ENCODE data around the gene TRIM16. TPM values are rescaled to one million over a fixed set of nuclear protein-coding genes. Genes with fewer than 3 reads are reported as not detected.
"Not testable (repeated sequence)": the region's sequence is repeated elsewhere in the genome, so short reads cannot be mapped to it uniquely, and the experiment has no call there.

The TRIM16 gene
- total RNA-seq, 1 experiment from 2014 or later, result 193 TPM

DNA sequence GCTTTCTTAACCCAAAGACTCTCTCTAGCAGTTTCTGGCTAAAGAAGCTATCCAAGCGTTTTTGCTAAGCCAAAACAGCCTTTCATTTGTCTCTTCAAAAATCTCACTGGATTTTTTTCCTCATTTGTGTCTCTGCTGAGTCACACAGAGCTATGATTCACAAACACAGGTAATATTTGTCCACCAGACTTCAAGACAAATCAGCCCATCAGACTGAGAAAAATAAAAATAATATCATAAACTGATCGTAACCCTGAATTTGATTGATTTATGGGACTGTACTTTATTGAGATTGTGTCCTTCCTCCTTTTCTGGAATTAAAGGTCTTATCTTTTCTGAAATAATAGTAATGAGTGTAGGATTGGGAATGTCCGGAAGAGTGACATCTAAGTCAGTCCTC is 25.8 kb downstream of the TRIM16 start:
- no peak for DNase-seq (ENCODE audit: low spot score)

DNA sequence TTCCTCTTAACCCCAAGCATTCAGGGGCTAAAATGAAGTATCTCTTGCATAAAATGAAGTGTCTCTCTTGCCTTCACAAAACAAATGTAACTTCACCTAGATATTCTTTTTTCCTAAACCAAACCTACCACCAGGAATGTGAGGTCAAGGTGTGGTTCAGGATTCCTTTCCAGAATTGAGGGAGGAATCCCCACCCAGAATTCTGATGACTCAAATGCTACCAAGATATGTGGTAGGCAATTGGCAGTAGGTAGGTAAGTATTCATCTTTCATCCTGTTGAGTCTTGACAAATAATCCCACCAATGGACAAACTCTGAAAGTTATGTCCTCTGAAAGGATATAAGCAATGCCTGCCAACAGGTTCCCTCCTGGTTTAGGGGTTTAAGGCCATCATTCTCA is 26.2 kb downstream of the TRIM16 start:
- no peak for DNase-seq (ENCODE audit: low spot score)

- DNase-seq (ENCODE audit: low spot score), result no peak
Observed at GRCh38 chr17:15654886-15655561, 29.1 kb downstream of the TRIM16 start.

GRCh38 chr17:15654401-15654800 is 29.7 kb downstream of the TRIM16 start:
- not testable (repeated sequence) for DNase-seq (ENCODE audit: low spot score)

DNA sequence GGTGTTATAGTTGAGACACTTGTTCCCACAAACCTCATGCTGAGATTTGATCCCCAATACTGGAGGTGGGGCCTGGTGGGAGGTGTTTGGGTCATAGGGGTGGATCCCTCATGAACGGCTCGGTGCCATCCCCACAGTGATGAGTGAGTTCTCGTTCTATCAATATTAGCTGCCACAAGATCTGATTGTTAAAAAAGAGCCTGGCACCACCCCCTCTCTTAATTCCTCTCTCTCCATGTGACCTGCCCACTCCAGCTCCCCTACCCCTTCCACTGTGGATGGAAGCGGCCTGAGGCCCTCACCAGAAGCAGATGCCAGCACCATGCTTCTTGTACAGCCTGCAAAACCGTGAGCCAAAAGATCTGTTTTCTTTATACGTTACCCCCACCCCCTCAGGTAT is 31.2 kb downstream of the TRIM16 start:
- DNase-seq (ENCODE audit: low spot score), result no peak

DNA sequence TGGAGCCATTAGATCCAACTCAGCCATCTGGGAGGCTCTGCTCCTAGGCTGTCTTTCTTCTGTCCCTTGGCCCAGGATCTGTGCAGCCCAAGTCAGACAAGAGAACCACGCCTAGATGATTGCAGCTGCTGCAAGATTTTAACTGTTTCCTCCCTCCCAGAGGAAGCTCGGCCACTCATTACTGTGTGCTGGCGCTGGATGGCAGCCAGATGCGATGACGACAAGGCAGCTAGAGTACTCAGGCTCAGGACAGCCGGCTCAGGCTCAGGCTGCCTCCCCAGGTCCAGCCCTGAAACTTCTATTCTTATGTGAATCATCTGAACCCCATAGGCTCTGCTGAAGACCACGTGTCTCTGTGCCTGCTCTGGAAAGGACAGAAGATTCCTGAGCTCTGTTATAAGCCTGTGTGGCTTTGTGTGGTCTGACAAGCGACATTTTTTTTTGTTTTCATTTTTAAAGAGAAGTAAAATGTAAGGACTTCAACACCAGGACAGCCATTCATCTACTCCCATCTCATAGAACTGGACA is 32.5 kb downstream of the TRIM16 start:
- peak; percentile 100 for DNase-seq (ENCODE audit: low spot score)

DNA sequence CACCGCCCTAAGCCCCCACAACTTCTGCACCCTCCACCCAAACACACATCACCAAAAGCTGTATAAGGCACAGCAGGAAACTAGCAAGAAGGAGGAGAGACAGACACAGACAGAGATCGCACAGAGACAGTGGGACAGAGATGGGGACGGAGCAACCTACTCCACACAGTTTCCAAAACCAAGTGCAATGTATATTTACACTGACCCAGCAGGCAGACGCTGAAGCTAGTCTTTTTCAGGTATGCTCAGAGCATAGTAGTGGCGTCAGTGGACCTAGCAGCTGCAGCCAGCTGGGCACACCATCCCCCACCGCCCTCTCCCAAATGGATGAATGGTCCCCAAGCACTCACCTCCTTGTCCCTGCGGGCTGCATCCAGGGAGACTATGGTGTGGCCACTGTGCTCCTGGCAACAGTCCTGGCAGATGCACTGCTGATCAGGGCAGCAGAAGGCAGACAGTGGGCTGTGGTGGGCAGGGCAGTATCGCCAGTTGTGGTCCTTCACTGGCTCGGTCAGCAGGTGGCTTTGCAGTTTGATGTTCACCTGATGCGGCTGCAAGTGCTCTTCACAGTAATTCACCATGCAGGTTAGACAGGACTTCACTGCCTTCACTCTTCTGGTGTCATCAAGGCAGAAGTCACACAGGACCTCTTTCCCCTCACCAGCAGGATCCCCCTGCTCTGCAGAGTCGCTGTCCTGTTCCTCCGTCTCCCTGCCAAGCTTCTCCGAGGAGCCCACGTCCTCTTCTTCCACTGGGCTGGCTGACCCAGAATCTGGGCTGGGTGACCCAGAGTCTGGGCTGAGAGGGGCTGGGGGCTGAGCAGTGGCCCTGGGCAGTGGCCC is 33.1 kb downstream of the TRIM16 start:
- peak; percentile 12 for DNase-seq (ENCODE audit: low spot score)

GRCh38 chr17:15649861-15650421 is 34.2 kb downstream of the TRIM16 start:
- DNase-seq (ENCODE audit: low spot score), result peak; percentile 47

- DNase-seq (ENCODE audit: low spot score), result no peak
Observed at GRCh38 chr17:15648386-15648785, 35.7 kb downstream of the TRIM16 start.

DNA sequence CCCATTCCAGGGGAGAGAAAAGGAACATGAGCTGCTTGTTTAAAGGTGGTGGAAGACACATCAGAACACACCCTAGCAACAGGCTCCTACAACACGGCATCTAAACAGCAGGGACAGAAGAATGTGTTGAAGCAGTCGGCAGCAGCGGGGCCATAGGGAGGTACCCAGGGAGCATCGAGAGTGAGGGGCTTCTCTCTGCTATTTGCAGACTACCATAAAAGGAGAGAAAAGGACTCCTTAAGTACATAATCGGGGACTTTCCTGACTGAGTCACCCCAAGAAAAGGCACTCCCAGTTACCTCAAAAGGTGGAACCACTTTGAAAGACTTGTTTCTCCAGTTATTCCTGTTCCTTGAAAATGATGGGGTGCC is 38.2 kb downstream of the TRIM16 start:
- peak; percentile 18 for DNase-seq (ENCODE audit: low spot score)

DNA sequence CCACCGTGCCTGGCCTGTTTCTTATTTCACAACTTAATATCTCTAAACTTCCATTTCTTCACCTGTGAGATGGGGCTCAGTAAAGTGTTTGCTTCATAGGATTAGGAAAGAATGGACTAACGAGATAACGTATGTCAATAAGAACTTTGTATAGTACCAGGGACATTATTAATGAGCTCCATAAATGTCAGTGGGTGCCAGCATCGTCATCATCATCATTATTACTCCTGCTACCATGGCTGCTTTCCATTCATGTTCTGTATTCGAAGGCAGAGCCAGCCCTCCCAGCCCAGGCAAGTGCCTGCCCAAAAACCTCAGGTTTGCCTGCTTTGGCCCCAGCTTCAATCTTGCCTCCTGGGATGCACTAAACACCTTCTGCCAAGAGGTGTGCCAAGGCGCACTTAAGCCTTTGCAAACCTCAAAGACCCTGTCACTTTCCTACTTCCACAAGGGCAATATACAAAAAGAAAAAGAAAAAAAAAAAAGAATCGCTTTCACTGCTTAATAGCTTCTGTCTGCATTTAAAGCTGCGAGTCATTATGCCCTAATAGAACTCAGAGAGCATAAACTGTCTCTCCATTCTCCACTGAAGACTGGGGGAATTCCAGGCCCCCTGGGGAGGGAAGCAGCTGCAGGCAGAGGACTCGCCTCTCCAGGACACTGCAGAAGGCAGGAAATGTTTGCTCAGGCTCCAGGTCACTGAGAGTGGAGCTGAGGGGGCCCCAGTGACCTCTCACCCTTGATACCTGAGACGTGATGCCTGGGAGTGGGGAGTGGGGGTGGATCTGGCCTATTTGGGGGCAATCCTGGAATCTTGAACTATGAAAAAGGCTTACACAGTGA is 38.8 kb downstream of the TRIM16 start:
- DNase-seq (ENCODE audit: low spot score), result peak; percentile 13

GRCh38 chr17:15642505-15643251 is 41.4 kb downstream of the TRIM16 start:
- DNase-seq (ENCODE audit: low spot score), result not testable (repeated sequence)

- DNase-seq (ENCODE audit: low spot score), result not testable (repeated sequence)
Observed at GRCh38 chr17:15642014-15642413, 42.1 kb downstream of the TRIM16 start.

DNA sequence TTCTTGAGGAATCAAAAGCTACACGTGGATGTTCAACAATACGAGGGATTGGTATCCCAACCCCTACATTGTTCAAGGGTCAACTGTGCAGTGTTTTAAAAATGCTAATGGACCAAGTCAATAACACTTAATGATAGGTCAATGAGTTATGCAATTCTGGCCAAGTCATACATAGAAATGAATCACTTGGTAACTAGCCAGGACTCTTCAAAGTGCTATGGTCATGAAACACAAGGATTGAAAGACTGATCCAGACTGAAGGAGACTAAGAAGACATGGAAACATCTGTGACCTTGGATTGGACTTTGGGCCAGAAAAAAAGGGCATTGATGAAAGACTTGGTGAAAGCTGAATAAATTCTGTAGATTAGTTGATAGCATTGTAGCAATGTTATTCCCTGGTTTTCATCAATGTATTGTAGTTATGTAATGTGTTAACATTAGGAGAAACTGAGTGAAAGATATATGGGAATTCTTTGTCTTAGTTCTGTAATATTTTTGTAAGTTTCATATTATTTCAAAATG is 53.1 kb downstream of the TRIM16 start:
- not testable (repeated sequence) for DNase-seq (ENCODE audit: low spot score)

GRCh38 chr17:15629991-15630390 is 54.1 kb downstream of the TRIM16 start:
- DNase-seq (ENCODE audit: low spot score), result not testable (repeated sequence)

DNA sequence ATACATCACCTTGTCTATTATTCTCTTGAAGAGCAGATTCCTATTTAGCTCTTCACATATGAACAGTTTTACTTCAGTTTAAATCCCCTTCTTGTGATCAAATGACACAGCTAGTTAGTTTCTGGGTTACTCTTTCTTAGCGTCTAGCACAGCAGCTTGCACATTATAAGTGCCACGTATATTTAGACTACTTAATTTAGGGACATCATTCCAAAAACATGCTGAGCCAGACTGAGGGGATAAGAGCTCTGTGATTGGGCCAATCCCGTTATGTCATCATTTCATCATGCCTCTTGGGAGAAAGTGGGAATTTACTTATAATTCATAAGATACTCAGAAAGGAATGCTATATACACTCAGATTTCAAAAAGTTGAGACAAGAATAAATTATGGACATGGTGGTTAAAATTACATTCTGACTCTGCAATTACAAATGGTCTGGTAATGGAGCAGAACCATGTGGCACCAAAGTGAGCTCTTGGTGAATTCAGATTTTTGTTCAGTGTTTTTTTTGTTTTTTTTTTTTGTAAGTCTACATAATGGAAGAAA is 60.4 kb downstream of the TRIM16 start:
- not testable (repeated sequence) for DNase-seq (ENCODE audit: low spot score)

- not testable (repeated sequence) for DNase-seq (ENCODE audit: low spot score)
Observed at GRCh38 chr17:15623255-15623654, 60.9 kb downstream of the TRIM16 start.

- not testable (repeated sequence) for DNase-seq (ENCODE audit: low spot score)
Observed at GRCh38 chr17:15622124-15622523, 62.0 kb downstream of the TRIM16 start.

DNA sequence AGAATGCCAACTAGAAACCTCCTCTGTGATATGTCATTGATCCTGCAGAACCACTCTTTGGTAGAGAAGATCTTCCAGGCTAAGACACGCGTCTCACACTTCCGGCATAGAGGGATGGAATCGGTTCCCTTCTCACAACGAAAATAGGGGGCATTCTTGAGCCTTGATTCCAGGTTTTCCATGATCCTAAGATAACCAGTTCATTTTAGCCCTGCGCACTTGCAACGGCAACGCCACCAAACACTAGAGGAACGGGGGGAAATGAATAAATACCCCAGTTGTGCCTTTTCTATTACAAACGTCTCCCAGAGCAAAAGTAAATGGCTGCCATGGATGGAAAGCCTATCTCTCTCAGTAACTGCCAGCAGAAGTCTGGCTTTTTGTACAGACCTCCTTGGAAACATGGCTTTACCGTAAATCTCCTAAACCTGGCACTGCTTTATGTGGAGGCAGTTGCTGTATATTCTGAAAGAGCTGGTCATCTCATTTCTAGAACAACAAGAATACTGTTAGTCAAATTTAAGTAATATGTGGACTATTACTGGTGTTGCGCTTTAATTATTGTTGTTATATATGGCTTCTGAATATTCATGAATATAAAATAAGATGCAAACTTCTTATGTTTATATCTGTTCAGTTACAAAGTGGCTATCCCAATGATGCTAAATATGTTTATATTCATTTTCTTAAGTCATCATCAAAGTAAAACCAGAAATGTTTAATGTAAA is 64.6 kb downstream of the TRIM16 start, which contains the start of gene FBXW10B:
Gene FBXW10B, minus strand, starts transcription at position 374 of the 728 bp plus-strand sequence. Its CDS starts 192 bp downstream, at position 182.
- not testable (repeated sequence) for DNase-seq (ENCODE audit: low spot score)
